ENCODE measurements around the gene KIAA0408. TPM values are rescaled to one million over a fixed set of nuclear protein-coding genes. Genes with fewer than 3 reads are reported as not detected.
"Not testable (repeated sequence)": the region's sequence is repeated elsewhere in the genome, so short reads cannot be mapped to it uniquely, and the experiment has no call there.

KIAA0408 gene
- total and polyA plus RNA-seq, 2 of the 8 experiments (the other 6 are each of a cell fraction or from before 2014, with no cell fraction given): 3.3 to 10.8 TPM

GRCh38 chr6:127434651-127435050 is 24.5 kb downstream of the KIAA0408 start (continued):
- TF ChIP-seq POU5F1 (IDR thresholded peaks at IDR 0.05; ENCODE audit: low read depth, low read length): no peak
- no peak for TF ChIP-seq SRF (IDR thresholded peaks at IDR 0.05; ENCODE audit: low read depth, low read length)
- TF ChIP-seq RFX5 (IDR thresholded peaks at IDR 0.05; ENCODE audit: borderline replicate concordance, low read depth, low read length): no peak

- not testable (repeated sequence) for H3K14ac ChIP-seq (ENCODE audit: insufficient read length)
These were observed 30.6 kb downstream of the KIAA0408 start for GRCh38 chr6:127428562-127428961.

More at GRCh38 chr6:127428562-127428961, 30.6 kb downstream of the KIAA0408 start:
- H3K4me1 ChIP-seq (replicated peaks in 1 of 4; ENCODE audit: control insufficient read depth in 3 of 4, insufficient read depth in 4 of 4, low read length in 3 of 4); H3K9me3 ChIP-seq (ENCODE audit: insufficient read depth in 2 of 2, low read depth in 1 of 2, low read length in 1 of 2); H3K23me2 ChIP-seq (ENCODE audit: low read depth, low read length); H3K9ac ChIP-seq (replicated peaks in 1 of 4; ENCODE audit: extremely low read depth in 1 of 4, low read depth in 3 of 4, low read length in 3 of 4); H2BK120ac ChIP-seq (replicated peaks; ENCODE audit: low read depth, low read length); H2BK15ac ChIP-seq (ENCODE audit: low read length); H4K91ac ChIP-seq (replicated peaks; ENCODE audit: insufficient read length, low read length); DNase-seq (ENCODE audit: low read depth in 1 of 2, low spot score in 2 of 2); H4K5ac ChIP-seq (ENCODE audit: insufficient read length, low read depth, low read length); H3K27me3 ChIP-seq (replicated peaks in 1 of 4; ENCODE audit: control insufficient read depth in 3 of 4, extremely low read depth in 1 of 4, insufficient read depth in 3 of 4, low read length in 3 of 4); H2BK12ac ChIP-seq (ENCODE audit: low read depth, low read length); H3K36me3 ChIP-seq (ENCODE audit: control insufficient read depth in 2 of 4, insufficient read depth in 4 of 4, low read length in 3 of 4); H2AFZ ChIP-seq (ENCODE audit: low read length); H3K4ac ChIP-seq (replicated peaks; ENCODE audit: insufficient read length, low read depth, low read length); H3K79me1 ChIP-seq (ENCODE audit: low read depth, low read length); H3K79me2 ChIP-seq (ENCODE audit: control insufficient read depth in 1 of 2, insufficient read depth in 2 of 2, low read length in 2 of 2); H3K56ac ChIP-seq (replicated peaks; ENCODE audit: insufficient read length, low read depth, low read length); H3K27ac ChIP-seq (ENCODE audit: low read depth, low read length); H4K8ac ChIP-seq (ENCODE audit: extremely low read depth, insufficient read depth, low read length); H2BK5ac ChIP-seq (ENCODE audit: low read depth, low read length); H2BK20ac ChIP-seq (ENCODE audit: low read length); H4K20me1 ChIP-seq (replicated peaks in 1 of 2; ENCODE audit: control insufficient read depth in 1 of 2, insufficient read depth in 2 of 2, low read length in 2 of 2); FAIRE-seq; H3K4me3 ChIP-seq (ENCODE audit: extremely low read depth in 1 of 4, insufficient read depth in 2 of 4, low read depth in 3 of 4, low read length in 4 of 4); H2AK5ac ChIP-seq (ENCODE audit: low read depth, low read length); H3K18ac ChIP-seq (ENCODE audit: extremely low read depth, low read length); H3K23ac ChIP-seq (ENCODE audit: insufficient read length); H3K4me2 ChIP-seq (ENCODE audit: insufficient read depth in 1 of 2, low read depth in 2 of 2, low read length in 2 of 2); POLR2A ChIA-PET (ENCODE audit: partially characterized antibody): not testable (repeated sequence)
- CTCF ChIA-PET (ENCODE audit: partially characterized antibody): interaction anchor here (0.6 to 1.5 kb wide), 3 partner anchors 8 to 125 kb away, joined by 3 to 4 read pairs (median 4); no protein-coding TSS in a partner anchor
- 82% methylated on average over 9 of the region's 9 CpGs; no CpG with 5 or more reads in 1 of the 2 experiments for WGBS, 2 experiments (ENCODE audit: extremely low coverage in 1 of 2, insufficient coverage in 1 of 2, insufficient read length in 1 of 2, insufficient replicate concordance in 2 of 2, low coverage in 1 of 2, low lambda C conversion rate in 2 of 2, missing lambda C conversion rate in 1 of 2)

All from H1 (cell line).